Eye (tissue), 1 donor: Measurements from ENCODE around the gene DCST1.

Experiments used
- DNase-seq: peaks from one replicate; pipeline ENCODE4 v3.0.0-alpha.2; 2015

DCST1 gene

GRCh38 chr1:155092641-155093040 lies 59.0 kb downstream of the DCST1 start:
- no peak for DNase-seq

- peak; percentile 65 for DNase-seq
Measured at GRCh38 chr1:155093911-155094621, 60.4 kb downstream of the DCST1 start.

GRCh38 chr1:155094622-155094948 lies 61.0 kb downstream of the DCST1 start:
- DNase-seq: no peak

- no peak for DNase-seq
Measured at GRCh38 chr1:155099331-155099730, 65.7 kb downstream of the DCST1 start.
